Measurements from ENCODE around the gene PAFAH2. TPM values are rescaled to one million over a fixed set of nuclear protein-coding genes. Genes with fewer than 3 reads are reported as not detected.

PAFAH2 gene
- total and polyA plus RNA-seq, 2 of the 13 experiments (the other 11 are each of a cell fraction or from before 2014, with no cell fraction given) = 6.9 to 9.4 TPM

- TF ChIP-seq HOXA3 (CRISPR knock-in tag; IDR thresholded peaks at IDR 0.05) = no peak; the same call in 1 of the 2 replicates
- TF ChIP-seq SRSF9 (IDR thresholded peaks at IDR 0.05; ENCODE audit: borderline replicate concordance, insufficient read depth, low read depth, low read length, poor library complexity, severe bottlenecking) = no peak
- TF ChIP-seq ZNF776 (CRISPR knock-in tag; IDR thresholded peaks at IDR 0.05) = no peak
- no peak for TF ChIP-seq KLF12 (CRISPR knock-in tag; IDR thresholded peaks at IDR 0.05; ENCODE audit: borderline replicate concordance)
- TF ChIP-seq ZSCAN21 (CRISPR knock-in tag; IDR thresholded peaks at IDR 0.05; ENCODE audit: borderline replicate concordance) = 0 out of 2 replicates have a peak, but pooled peaks have one; percentile 42
- TF ChIP-seq BORCS8-MEF2B (CRISPR knock-in tag; IDR thresholded peaks at IDR 0.05) = no peak
- no peak for TF ChIP-seq TFE3 (CRISPR knock-in tag; IDR thresholded peaks at IDR 0.05)
- TF ChIP-seq RXRA (CRISPR knock-in tag; IDR thresholded peaks at IDR 0.05) = no peak
- 0 out of 2 replicates have a peak, but pooled peaks have one; percentile 50 for TF ChIP-seq ZNF567 (CRISPR knock-in tag; IDR thresholded peaks at IDR 0.05; ENCODE audit: borderline replicate concordance)
- TF ChIP-seq RCOR2 (CRISPR knock-in tag; IDR thresholded peaks at IDR 0.05) = peak; percentile 25; the same call in 1 of the 2 replicates
- no peak for TF ChIP-seq NFIB (CRISPR knock-in tag; IDR thresholded peaks at IDR 0.05; ENCODE audit: borderline replicate concordance)
- TF ChIP-seq PRDM4 (CRISPR knock-in tag; IDR thresholded peaks at IDR 0.05; ENCODE audit: borderline replicate concordance) = no peak
- no peak for TF ChIP-seq CEBPG (CRISPR knock-in tag; IDR thresholded peaks at IDR 0.05)
- TF ChIP-seq TEF (CRISPR knock-in tag; IDR thresholded peaks at IDR 0.05) = no peak
- no peak for TF ChIP-seq GLMP (CRISPR knock-in tag; IDR thresholded peaks at IDR 0.05; ENCODE audit: borderline replicate concordance)
- no peak for TF ChIP-seq ZNF3 (CRISPR knock-in tag; IDR thresholded peaks at IDR 0.05)
- no peak for TF ChIP-seq ZNF180 (CRISPR knock-in tag; IDR thresholded peaks at IDR 0.05; ENCODE audit: borderline replicate concordance, low read depth)
- no peak for TF ChIP-seq SNAI1 (CRISPR knock-in tag; IDR thresholded peaks at IDR 0.05; ENCODE audit: borderline replicate concordance)
- no peak for TF ChIP-seq FLYWCH1 (CRISPR knock-in tag; IDR thresholded peaks at IDR 0.05)
- no peak for TF ChIP-seq POLR2AphosphoS5 (IDR thresholded peaks at IDR 0.05; ENCODE audit: low read depth, low read length)
- TF ChIP-seq EP300 (IDR thresholded peaks at IDR 0.05; ENCODE audit: low read depth in 2 of 2, low read length in 2 of 2) = no peak
- TF ChIP-seq EP300 (CRISPR knock-in tag; IDR thresholded peaks at IDR 0.05; ENCODE audit: borderline replicate concordance) = no peak
- TF ChIP-seq ZNF292 (CRISPR knock-in tag; IDR thresholded peaks at IDR 0.05; ENCODE audit: borderline replicate concordance, low read depth) = no peak; the same call in 1 of the 2 replicates
- TF ChIP-seq KLF9 (CRISPR knock-in tag; IDR thresholded peaks at IDR 0.05; ENCODE audit: low read depth) = no peak
- TF ChIP-seq ZBTB42 (CRISPR knock-in tag; IDR thresholded peaks at IDR 0.05) = no peak
- no peak for TF ChIP-seq JDP2 (CRISPR knock-in tag; IDR thresholded peaks at IDR 0.05; ENCODE audit: borderline replicate concordance)
These were observed 24.5 kb upstream of the PAFAH2 start (continued) for GRCh38 chr1:26022404-26022779.
